Mesendoderm (in vitro differentiated cells): ENCODE measurements around the gene PKHD1.

ENCODE experiments used
- DNase-seq: peaks from one replicate; pipeline ENCODE4 v3.0.0; 2013
- H2AK5ac ChIP-seq: 2 replicates; pipeline ENCODE4 v1.6.1; 2013; ENCODE audit warnings: low read length, inconsistent platforms
- H2BK120ac ChIP-seq: 2 replicates; pipeline ENCODE4 v1.6.1; 2013; ENCODE audit warnings: low read depth, mild to moderate bottlenecking, low read length, moderate library complexity, mixed read lengths
- H2BK15ac ChIP-seq: replicated peaks from 2 replicates; pipeline ENCODE4 v1.6.1; 2013; ENCODE audit warnings: low read depth, mild to moderate bottlenecking, moderate library complexity
- H2BK5ac ChIP-seq: 2 replicates; pipeline ENCODE4 v1.6.1; 2013; ENCODE audit warnings: low read length, inconsistent platforms
- H3K18ac ChIP-seq: 2 replicates; pipeline ENCODE4 v1.6.1; 2013; ENCODE audit warnings: mild to moderate bottlenecking, low read length, mixed read lengths
- H3K23ac ChIP-seq: one replicate; pipeline ENCODE4 v1.6.1; 2013; ENCODE audit warnings: low read length
- H3K27ac ChIP-seq: 2 replicates; pipeline ENCODE4 v1.5.1; 2013; ENCODE audit warnings: low read depth, mild to moderate bottlenecking, inconsistent platforms, low read length, moderate library complexity
- H3K27me3 ChIP-seq: 2 replicates; pipeline ENCODE4 v1.6.1; 2013; ENCODE audit warnings: low read length, control low read depth, mild to moderate bottlenecking, inconsistent platforms; ENCODE audit not compliant: insufficient read depth, poor library complexity
- H3K36me3 ChIP-seq: 2 replicates; pipeline ENCODE4 v1.6.1; 2013; ENCODE audit warnings: low read length, inconsistent platforms; ENCODE audit not compliant: control insufficient read depth, insufficient read depth
- H3K4ac ChIP-seq: one replicate; pipeline ENCODE4 v1.6.1; 2013; ENCODE audit warnings: low read depth, mild to moderate bottlenecking, low read length, moderate library complexity
- H3K4me1 ChIP-seq: 2 replicates; pipeline ENCODE4 v1.6.1; 2013; ENCODE audit warnings: low read depth, low read length, inconsistent platforms; ENCODE audit not compliant: control insufficient read depth
- H3K4me2 ChIP-seq: 2 replicates; pipeline ENCODE4 v1.6.1; 2013; ENCODE audit warnings: low read length
- H3K4me3 ChIP-seq: 2 replicates; pipeline ENCODE4 v1.5.1; 2013; ENCODE audit warnings: mild to moderate bottlenecking, low read length
- H3K56ac ChIP-seq: one replicate; pipeline ENCODE4 v1.6.1; 2013; ENCODE audit warnings: low read length
- H3K79me1 ChIP-seq: 2 replicates; pipeline ENCODE4 v1.6.1; 2013; ENCODE audit warnings: low read length, inconsistent platforms
- H3K79me2 ChIP-seq: 2 replicates; pipeline ENCODE4 v1.6.1; 2013; ENCODE audit warnings: mild to moderate bottlenecking, low read length; ENCODE audit not compliant: control insufficient read depth, insufficient read depth
- H3K9ac ChIP-seq: 2 replicates; pipeline ENCODE4 v1.6.1; 2013; ENCODE audit warnings: low read length, inconsistent platforms
- H4K5ac ChIP-seq: one replicate; pipeline ENCODE4 v1.6.1; 2013; ENCODE audit warnings: low read length
- H4K8ac ChIP-seq: one replicate; pipeline ENCODE4 v1.6.1; 2013; ENCODE audit warnings: low read depth, mild to moderate bottlenecking, control low read depth, low read length, moderate library complexity
- WGBS: extraction: QIAGEN DNeasy Blood & Tissue Kit; methylation state at CpG from one replicate; pipeline ENCODE4 v1.1.7; 2013; ENCODE audit warnings: low lambda C conversion rate, missing lambda C conversion rate; ENCODE audit not compliant: insufficient coverage; ENCODE audit errors: extremely low coverage; 5-methylcytosine and 5-hydroxymethylcytosine counted together

The PKHD1 gene

DNA sequence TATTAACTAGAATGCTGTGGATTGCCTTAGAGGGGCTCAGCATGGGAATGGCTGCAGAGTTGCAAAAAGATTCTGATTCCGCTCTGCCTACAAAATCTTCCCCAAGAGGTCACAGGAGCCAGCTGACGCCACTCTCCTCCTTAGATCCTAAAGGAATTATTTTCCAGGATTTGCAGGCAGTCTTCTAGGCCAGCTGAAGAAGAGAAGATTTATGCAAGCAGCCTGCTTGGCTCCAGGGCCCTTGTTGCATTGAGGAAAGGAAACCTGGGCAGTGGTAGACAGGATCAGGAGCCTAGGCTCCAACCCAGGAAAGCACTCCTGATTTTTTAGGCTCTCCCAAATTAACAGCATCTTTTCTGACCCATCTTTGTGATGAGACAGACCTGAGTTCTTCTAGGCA is 245.8 kb downstream of the PKHD1 start:
- WGBS, result no CpG with 5 or more reads among the region's 2 CpGs
- H3K27ac ChIP-seq, result no peak overlapping the region
- H2BK15ac ChIP-seq, result no peak overlapping the region

DNA sequence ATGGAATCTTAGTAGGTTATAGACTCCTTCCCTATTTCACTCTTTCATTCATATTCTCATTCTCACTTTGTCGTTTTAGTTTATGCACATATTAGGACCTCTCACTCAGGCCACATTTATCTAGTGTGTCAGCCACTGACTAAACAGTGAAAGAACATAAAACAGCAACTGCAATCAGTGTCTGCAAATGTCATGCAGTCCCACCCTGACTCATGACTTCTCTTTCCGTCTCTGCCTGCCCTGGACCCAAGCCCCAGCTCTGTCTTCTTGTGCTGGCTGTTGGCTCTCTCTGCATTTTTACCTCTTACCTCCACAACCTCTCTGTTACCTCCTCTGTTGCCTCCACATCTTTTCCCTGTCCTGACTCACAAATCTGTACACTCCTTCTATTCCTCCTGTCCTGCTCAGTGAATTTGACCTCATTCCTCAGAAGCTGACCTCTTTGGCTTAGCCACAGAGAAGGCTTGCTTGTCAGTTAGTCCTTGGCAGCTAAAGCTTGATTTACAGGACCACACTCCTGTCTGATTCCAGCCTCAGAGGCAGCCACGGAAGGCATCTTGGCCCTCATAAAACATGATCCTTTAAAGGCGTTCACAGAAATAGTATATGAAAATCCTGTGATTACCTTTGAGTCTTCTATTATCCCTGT is 247.6 kb downstream of the PKHD1 start:
- Histone ChIP-seq H3K79me1 (no peaks in the 10 kb centered on the region), H2BK15ac (no peak overlapping the region), H2BK120ac (no peak overlapping the region), H3K23ac (no peak overlapping the region), H3K79me2 (no peaks in the 10 kb centered on the region), H3K9ac (no peak overlapping the region), H3K4me1 (peaks cover 5% of the 10 kb centered on the region), H3K4ac (no peak overlapping the region), H3K56ac (no peak overlapping the region), H3K4me2 (no peak overlapping the region), H3K18ac (no peak overlapping the region), H4K5ac (no peak overlapping the region), H4K8ac (no peak overlapping the region), H3K27me3 (no peaks in the 10 kb centered on the region), H2AK5ac (no peak overlapping the region), H3K36me3 (no peaks in the 10 kb centered on the region), H2BK5ac (no peak overlapping the region), H3K27ac (no peak overlapping the region), H3K4me3 (no peak overlapping the region)
- DNase-seq, result no peak
- WGBS, result no CpG with 5 or more reads among the region's 4 CpGs

More for the DNA sequence above, 245.8 kb downstream of the PKHD1 start:
- H3K4me2 ChIP-seq, result no peak overlapping the region
- H3K36me3 ChIP-seq, result no peaks in the 10 kb centered on the region
- DNase-seq, result peak; percentile 35
- H3K18ac ChIP-seq, result no peak overlapping the region
- H2BK120ac ChIP-seq, result no peak overlapping the region
- no peaks in the 10 kb centered on the region for H3K27me3 ChIP-seq
- H3K79me2 ChIP-seq, result no peaks in the 10 kb centered on the region
- H3K23ac ChIP-seq, result no peak overlapping the region
- peak overlapping the region; percentile 27 for H3K56ac ChIP-seq
- H4K5ac ChIP-seq, result no peak overlapping the region
- H3K79me1 ChIP-seq, result no peaks in the 10 kb centered on the region
- no peak overlapping the region for H2BK5ac ChIP-seq
- no peak overlapping the region for H3K4ac ChIP-seq
- H2AK5ac ChIP-seq, result no peak overlapping the region
- H3K4me1 ChIP-seq, result peaks cover 5% of the 10 kb centered on the region
- H3K9ac ChIP-seq, result no peak overlapping the region
- no peak overlapping the region for H3K4me3 ChIP-seq
- H4K8ac ChIP-seq, result no peak overlapping the region

DNA sequence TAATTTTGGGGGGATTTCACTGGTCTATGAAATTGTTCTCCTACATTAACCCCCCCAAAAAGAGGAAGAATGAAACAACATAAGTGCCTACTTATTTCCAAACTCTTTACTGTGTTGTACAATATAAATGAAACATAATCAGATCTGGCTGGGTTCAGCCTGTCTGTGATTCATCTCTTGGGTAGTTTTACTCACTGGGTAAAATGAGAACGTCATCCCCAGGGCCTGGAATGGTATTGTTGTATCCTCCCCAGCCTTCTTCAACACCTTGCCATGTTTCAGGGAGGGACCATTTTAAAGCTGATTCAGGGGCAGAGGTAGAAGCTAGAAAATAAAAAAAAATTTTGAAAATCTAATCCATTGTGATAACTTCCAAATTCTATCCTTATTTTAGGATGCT is 256.7 kb downstream of the PKHD1 start:
- Histone ChIP-seq H2BK5ac (no peak overlapping the region), H3K27ac (no peak overlapping the region), H3K4me2 (no peak overlapping the region), H4K8ac (no peak overlapping the region), H3K27me3 (no peaks in the 10 kb centered on the region), H3K18ac (no peak overlapping the region), H2BK120ac (no peak overlapping the region), H3K4ac (no peak overlapping the region), H2AK5ac (no peak overlapping the region), H4K5ac (no peak overlapping the region), H3K9ac (no peak overlapping the region), H3K4me3 (no peak overlapping the region), H3K79me2 (no peaks in the 10 kb centered on the region), H2BK15ac (no peak overlapping the region), H3K56ac (no peak overlapping the region), H3K23ac (no peak overlapping the region), H3K36me3 (no peaks in the 10 kb centered on the region), H3K79me1 (no peaks in the 10 kb centered on the region), H3K4me1 (no peaks in the 10 kb centered on the region)
- no CpG with 5 or more reads among the region's 1 CpG for whole genome bisulfite sequencing
- no peak for DNase-seq

DNA sequence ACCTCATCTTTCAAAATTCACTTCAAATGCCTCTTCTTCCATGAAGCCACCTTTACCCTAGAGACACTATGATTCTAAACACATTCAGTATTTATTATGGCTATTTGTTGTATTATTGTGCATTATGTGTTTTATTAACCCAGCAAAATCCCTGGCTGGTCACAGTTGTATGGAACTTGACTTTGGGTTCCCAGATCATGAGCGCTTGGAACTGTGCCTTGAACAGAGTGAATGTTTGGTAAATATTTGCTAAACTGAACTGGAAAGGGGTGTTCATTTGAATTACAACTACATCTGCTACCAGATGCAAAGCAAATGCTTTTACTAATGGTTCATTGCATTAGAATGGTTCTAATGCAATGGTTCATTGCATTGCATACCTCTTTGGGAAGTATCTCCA is 259.8 kb downstream of the PKHD1 start:
- DNase-seq, result no peak
- Histone ChIP-seq H3K56ac (no peak overlapping the region), H4K8ac (no peak overlapping the region), H3K9ac (no peak overlapping the region), H4K5ac (no peak overlapping the region), H3K4ac (no peak overlapping the region), H2AK5ac (no peak overlapping the region), H3K4me3 (no peak overlapping the region), H3K18ac (no peak overlapping the region), H3K4me1 (no peaks in the 10 kb centered on the region), H2BK5ac (no peak overlapping the region), H3K23ac (no peak overlapping the region), H3K79me1 (no peaks in the 10 kb centered on the region), H3K36me3 (no peaks in the 10 kb centered on the region), H2BK120ac (no peak overlapping the region), H3K27me3 (no peaks in the 10 kb centered on the region), H3K79me2 (no peaks in the 10 kb centered on the region), H2BK15ac (no peak overlapping the region), H3K4me2 (no peak overlapping the region), H3K27ac (no peak overlapping the region)
- WGBS, result no CpG with 5 or more reads among the region's 1 CpG

DNA sequence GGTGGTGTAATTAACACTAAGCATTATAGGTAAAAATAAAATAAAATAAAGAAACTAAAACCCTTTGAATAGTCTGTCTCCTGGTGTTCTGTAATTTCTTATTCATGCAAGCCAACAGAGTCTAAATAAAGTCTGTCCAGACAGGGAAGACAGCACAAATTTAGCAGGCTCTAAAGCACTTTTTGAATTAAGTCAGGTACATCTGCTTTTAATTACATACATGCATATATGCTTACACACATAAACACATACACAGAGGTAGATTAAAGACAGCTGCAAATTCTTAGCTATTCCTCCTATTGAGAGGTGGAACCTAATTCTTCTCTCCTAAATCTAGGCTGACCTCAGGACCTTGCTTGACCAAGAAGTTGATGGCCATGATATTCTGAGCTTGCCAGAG is 262.5 kb downstream of the PKHD1 start:
- Histone ChIP-seq H2BK15ac (no peak overlapping the region), H3K9ac (no peak overlapping the region), H3K4me2 (no peak overlapping the region), H3K79me1 (no peaks in the 10 kb centered on the region), H3K36me3 (no peaks in the 10 kb centered on the region), H3K56ac (no peak overlapping the region), H3K4me1 (no peaks in the 10 kb centered on the region), H2BK5ac (no peak overlapping the region), H3K79me2 (no peaks in the 10 kb centered on the region), H2BK120ac (no peak overlapping the region), H3K27ac (no peak overlapping the region), H3K23ac (no peak overlapping the region), H2AK5ac (no peak overlapping the region), H3K4ac (no peak overlapping the region), H3K4me3 (no peak overlapping the region), H4K8ac (no peak overlapping the region), H3K27me3 (no peaks in the 10 kb centered on the region), H3K18ac (no peak overlapping the region), H4K5ac (no peak overlapping the region)
- no peak for DNase-seq

DNA sequence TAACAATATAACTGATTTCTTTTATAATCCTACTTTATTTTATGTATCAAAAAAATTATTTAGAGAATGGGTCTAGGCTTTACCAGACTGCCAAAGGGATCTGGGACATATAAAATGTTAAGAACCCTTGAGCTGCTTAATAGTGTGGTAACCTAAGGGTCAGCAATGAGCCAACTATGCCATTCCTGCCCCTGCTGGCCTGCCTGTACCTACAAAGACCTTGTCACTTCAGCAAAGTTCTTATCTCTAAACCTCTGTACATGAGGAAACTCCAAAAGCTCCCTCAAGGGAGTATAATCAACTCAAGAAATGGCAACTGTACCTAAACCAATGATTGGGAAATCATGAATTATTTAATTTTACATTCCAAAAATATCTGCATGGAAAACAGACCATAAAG is 266.9 kb downstream of the PKHD1 start:
- no peak overlapping the region for H2BK15ac ChIP-seq

More for the DNA sequence above, 266.9 kb downstream of the PKHD1 start:
- Histone ChIP-seq H3K79me2 (no peaks in the 10 kb centered on the region), H3K4me1 (no peaks in the 10 kb centered on the region), H3K56ac (no peak overlapping the region), H3K4me2 (no peak overlapping the region), H3K9ac (no peak overlapping the region), H2BK120ac (no peak overlapping the region), H3K79me1 (no peaks in the 10 kb centered on the region), H2BK5ac (no peak overlapping the region), H3K4ac (no peak overlapping the region), H3K18ac (no peak overlapping the region), H2AK5ac (no peak overlapping the region), H4K8ac (no peak overlapping the region), H3K27ac (no peak overlapping the region), H4K5ac (no peak overlapping the region), H3K36me3 (no peaks in the 10 kb centered on the region), H3K23ac (no peak overlapping the region), H3K27me3 (no peaks in the 10 kb centered on the region), H3K4me3 (no peak overlapping the region)
- DNase-seq, result no peak
